HG03460 (cell line): ENCODE results near the gene MCAM.

Experiments used
- ATAC-seq: cut with Tn5 transposase; IDR thresholded peaks from one replicate; pipeline ENCODE4 v1.9.1; 2021; ENCODE audit not compliant: unreplicated experiment

MCAM gene

GRCh38 chr11:119267645-119268044 lies 49.3 kb downstream of the MCAM start:
- no peak for ATAC-seq

GRCh38 chr11:119266517-119267255 lies 50.2 kb downstream of the MCAM start:
- ATAC-seq: no peak

GRCh38 chr11:119266063-119266462 lies 50.9 kb downstream of the MCAM start:
- no peak for ATAC-seq

GRCh38 chr11:119263352-119263940 lies 53.5 kb downstream of the MCAM start:
- peak; percentile 33 for ATAC-seq

- ATAC-seq: peak; percentile 40
Measured at GRCh38 chr11:119262668-119263351, 54.1 kb downstream of the MCAM start.

- no peak for ATAC-seq
Measured at GRCh38 chr11:119258983-119259382, 57.9 kb downstream of the MCAM start.
